GM21367 (cell line): Measurements from ENCODE around the gene SNTG2.

Experiments
- ATAC-seq: cut with Tn5 transposase; IDR thresholded peaks from one replicate; pipeline ENCODE4 v1.9.1; 2021; ENCODE audit not compliant: unreplicated experiment

Gene SNTG2

DNA sequence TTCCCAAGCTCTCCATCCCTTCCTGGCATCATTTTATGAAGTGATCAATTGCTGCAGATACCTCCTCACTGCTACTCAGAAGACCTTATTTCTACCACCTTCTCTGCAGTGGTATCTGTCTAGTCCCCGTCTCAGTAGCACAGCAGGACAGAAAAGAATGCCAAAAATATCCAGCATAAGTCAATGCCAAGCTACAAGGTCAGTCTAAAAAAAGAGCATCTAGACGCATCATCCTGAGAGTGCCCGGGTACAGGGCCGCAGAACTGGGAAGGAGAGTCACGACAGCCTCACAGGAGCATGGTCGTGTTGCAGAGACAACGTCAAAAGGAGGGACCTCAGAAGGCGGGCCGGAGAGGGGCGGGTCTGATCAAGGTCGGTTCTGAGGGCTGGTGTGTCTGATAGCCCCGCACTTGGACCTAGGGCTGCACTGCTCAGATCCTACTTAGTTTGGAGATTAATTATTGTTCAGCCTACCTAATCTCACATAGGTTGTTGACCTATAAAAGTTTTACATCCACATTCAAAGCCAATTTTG lies 24.3 kb upstream of the SNTG2 start:
- no peak for ATAC-seq

- no peak for ATAC-seq
Observed at GRCh38 chr2:926896-927295, 23.8 kb upstream of the SNTG2 start.

DNA sequence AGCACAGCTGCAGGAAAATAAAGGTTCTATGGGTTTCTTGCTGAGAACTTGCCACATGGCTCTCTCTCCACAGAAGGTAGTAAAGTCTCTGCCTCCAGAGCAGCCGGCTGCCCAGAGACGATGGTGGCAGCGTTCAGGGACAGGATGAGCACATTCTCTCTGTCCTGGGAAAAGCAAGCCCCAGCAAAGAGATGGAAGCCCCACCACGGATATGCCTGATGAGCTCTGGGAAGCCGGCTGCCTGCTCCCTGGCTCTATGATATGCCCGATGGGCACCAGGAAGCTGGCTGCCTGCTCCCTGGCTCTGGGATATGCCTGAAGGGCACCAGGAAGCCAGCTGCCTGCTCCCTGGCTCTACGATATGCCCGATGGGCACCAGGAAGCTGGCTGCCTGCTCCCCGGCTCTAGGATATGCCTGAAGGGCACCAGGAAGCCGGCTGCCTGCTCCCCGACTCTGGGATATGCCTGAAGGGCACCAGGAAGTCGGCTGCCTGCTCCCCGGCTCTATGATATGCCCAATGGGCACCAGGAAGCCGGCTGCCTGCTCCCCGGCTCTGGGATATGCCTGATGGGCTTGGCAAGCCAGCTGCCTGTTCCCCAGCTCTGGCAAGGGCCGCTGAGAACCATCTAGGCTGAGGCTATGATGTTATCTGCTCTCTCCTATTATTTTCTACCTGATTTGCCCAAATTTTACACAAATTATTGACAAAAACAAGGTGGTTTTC lies 21.5 kb upstream of the SNTG2 start:
- ATAC-seq = no peak

DNA sequence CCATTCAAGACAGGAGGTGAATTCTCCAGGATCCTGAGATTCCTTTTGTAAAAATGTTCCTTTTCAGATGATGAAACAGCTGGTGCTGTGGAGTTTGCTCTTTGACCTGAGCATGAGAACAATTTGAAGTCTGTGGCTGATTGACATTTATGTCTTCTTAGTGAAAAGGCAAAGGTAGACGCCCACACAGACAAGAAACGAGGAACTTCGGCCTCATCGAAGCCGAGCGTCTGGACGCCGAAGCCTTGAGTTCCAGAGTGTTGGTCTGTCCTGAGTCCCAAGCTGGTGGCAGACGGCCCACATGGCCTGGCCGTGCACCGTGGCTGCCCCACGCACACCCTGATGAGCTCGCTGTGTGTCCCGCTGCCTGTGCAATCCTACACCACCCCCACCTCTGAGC lies 20.7 kb upstream of the SNTG2 start:
- no peak for ATAC-seq

DNA sequence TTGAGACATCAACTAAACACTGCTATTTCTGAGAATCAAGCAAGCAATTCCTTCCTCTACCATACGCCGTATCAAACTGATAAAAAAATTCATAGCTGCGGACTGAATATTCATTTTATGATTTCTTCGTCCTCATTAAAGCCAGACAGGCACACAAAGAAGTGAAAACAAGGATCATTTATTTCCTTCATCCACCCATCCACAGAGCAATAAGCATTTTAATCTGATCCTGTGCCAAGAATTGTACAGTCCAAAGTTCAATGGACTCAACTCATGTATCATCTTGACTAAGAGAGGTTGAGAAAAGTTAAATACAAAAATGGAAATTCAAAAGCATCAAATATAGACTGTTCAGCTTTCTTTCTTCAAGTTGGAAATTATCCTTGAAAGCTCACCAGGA lies 19.7 kb upstream of the SNTG2 start:
- ATAC-seq = no peak

GRCh38 chr2:932320-933115 lies 18.1 kb upstream of the SNTG2 start:
- ATAC-seq = no peak

DNA sequence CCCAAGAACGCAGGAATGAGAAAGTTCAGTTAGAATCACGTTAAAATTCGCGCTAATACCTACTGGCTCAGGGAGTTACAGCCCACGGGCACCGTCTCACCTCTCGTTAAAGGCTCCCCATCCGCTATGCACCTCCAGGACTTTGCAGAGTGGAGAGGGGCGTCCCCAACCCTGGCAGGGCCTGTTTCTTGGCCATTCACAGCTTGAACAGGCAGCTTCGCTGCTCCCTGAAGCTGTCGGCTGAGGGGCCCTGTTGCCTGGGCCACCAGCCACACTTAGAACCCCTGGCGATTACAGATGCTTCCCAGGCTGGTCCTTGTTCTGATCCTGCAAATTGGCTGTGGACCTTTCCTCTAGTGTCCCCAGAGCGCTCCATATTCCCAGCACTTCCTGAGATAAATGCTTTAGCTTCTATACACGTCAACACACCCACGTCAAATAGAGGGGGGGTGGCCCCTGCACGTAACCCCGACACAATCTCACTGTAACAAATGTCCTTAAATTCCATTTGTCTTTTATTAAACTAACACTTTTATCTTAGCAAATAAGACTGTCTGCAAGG lies 16.8 kb upstream of the SNTG2 start:
- no peak for ATAC-seq

GRCh38 chr2:937530-937929 lies 13.1 kb upstream of the SNTG2 start:
- ATAC-seq = no peak

DNA sequence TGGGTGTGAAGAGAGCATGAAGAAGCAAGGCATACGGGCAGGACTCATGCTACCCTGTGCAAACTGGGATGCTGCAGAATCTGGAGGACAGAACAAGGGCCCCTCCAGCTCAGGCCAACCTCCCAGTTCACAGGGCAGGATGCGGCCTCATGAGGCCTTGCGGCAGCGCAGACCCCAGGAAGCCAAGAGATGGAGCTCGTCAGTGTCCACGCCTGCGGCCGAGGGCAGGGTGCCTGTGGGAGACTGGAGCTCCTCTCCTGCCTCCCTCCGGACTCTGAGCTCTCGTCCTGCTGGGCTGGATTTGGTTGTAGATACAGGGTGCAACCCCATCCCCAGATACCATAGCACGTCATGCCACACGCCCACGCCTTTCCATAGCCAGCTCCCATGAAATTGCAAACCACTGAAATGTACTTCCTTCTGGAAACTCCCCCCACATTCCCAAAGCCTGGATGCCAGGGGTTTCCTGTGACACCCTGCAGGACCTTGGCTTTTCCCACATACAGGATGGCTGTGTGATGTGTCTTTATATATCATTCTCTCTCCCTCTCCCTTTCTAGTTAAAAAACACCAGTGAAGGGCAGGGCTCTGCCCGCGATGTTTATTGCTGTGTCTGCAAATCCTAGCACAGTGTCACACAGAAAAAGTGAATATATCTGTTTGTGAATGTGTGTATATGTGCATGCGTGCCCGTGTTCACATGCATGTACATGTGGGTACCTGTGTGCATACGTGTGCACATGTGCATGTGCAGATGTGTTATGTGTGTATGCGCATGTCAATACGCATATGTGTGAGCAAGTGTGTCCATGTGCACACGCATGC lies 12.3 kb upstream of the SNTG2 start:
- ATAC-seq = no peak

- no peak for ATAC-seq
Observed at GRCh38 chr2:939936-940601, 10.6 kb upstream of the SNTG2 start.

DNA sequence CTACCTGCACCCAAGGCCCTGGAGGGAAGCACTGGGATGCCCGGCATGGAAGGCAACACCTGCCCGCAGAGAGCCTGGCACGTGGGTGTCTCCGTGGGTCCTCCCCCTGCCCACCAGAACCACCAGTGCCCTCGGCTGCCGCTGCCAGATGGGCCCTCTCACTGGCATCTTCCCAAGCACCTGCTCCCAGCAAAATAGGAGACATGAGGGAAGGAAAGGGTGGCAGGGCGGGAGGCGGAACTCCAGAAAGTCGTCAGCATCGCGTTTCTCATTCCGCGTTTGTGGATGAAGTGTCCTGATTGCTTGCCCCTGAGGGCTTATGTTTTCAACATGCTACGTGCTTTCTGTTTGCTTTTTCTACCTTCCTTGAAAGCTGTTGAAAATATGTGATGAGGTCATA lies 8.8 kb upstream of the SNTG2 start:
- ATAC-seq = no peak

GRCh38 chr2:942775-943460 lies 7.7 kb upstream of the SNTG2 start:
- ATAC-seq = no peak

DNA sequence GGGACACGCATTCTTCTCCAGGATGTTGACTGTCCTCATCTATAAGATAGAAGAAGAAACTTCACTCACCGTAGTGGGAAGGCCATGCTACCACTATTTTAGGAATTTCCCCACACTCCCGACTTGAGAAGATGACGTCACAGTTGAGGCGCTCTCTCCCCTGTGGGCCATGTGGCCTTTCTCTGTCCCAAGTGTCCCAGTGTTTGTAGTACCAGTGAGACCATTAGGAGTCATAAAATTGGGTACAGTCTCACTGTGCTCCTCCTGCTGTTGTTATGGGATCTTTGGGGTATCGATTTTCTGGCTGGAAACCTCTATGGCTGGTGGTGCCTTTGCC lies 7.2 kb upstream of the SNTG2 start:
- no peak for ATAC-seq

DNA sequence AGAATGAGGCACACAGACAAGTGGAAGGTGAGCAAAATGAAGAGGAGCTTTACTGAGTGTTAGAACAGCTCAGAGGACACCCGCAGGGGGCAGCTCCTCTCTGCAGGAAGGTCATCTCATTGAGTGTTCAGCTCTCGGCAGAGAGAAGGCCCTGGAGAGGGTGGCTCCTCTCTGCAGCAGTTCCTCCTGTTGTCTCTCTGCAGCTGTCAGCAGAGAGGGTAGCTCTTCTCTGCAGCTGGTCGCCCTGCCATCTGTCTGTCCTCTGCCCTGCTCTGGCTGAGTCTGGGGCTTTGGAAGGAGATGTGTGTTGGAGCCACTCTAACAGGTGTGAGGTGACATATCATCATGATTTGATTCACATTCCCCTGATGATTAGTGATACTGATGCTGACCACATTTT lies 6.8 kb upstream of the SNTG2 start:
- ATAC-seq = no peak

DNA sequence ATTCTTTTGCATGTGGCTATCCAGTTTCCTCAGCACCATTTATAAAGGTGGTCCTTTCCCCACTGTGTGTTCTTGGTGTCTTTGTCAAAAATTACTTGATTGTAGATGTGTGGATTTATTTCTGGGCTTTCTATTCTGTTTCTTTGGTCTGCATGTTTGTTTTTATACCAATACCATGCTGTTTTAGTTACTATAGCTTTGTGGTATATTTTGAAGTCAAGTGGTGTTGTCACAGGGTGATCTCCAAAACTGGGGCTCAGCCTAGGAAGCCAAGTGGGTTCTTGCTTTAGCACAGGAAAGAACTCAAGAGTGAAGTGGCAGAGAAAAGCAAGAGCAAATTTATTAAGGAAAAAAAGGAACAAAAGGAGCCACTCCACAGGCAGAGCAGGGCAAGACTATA lies 6.0 kb upstream of the SNTG2 start:
- no peak for ATAC-seq

GRCh38 chr2:945104-945503 lies 5.5 kb upstream of the SNTG2 start:
- no peak for ATAC-seq

- ATAC-seq = peak; percentile 56
Observed at GRCh38 chr2:946073-946948, 4.3 kb upstream of the SNTG2 start.

GRCh38 chr2:949384-950079 lies 1.1 kb upstream of the SNTG2 start:
- ATAC-seq = no peak
